ENCODE results near the gene COX4I2.
A peak's percentile ranks its signal among the peaks of the same experiment; 100 is the strongest.
"Not testable (repeated sequence)": the region's sequence is repeated elsewhere in the genome, so short reads cannot be mapped to it uniquely, and the experiment has no call there.

The COX4I2 gene

GRCh38 chr20:31628057-31628456, 9.7 kb upstream of the COX4I2 start:
- H3K27ac Mint-ChIP-seq; H3K9me3 Mint-ChIP-seq; ATAC-seq (replicated peaks); H3K4me3 Mint-ChIP-seq; H3K36me3 Mint-ChIP-seq; DNase-seq; H3K4me1 Mint-ChIP-seq; H3K27me3 Mint-ChIP-seq: not testable (repeated sequence)

GRCh38 chr20:31630187-31630790, 7.4 kb upstream of the COX4I2 start:
- H3K9me3 Mint-ChIP-seq = no peaks in the 10 kb centered on the region
- ATAC-seq (replicated peaks) = peak; percentile 56 to 80

DNA sequence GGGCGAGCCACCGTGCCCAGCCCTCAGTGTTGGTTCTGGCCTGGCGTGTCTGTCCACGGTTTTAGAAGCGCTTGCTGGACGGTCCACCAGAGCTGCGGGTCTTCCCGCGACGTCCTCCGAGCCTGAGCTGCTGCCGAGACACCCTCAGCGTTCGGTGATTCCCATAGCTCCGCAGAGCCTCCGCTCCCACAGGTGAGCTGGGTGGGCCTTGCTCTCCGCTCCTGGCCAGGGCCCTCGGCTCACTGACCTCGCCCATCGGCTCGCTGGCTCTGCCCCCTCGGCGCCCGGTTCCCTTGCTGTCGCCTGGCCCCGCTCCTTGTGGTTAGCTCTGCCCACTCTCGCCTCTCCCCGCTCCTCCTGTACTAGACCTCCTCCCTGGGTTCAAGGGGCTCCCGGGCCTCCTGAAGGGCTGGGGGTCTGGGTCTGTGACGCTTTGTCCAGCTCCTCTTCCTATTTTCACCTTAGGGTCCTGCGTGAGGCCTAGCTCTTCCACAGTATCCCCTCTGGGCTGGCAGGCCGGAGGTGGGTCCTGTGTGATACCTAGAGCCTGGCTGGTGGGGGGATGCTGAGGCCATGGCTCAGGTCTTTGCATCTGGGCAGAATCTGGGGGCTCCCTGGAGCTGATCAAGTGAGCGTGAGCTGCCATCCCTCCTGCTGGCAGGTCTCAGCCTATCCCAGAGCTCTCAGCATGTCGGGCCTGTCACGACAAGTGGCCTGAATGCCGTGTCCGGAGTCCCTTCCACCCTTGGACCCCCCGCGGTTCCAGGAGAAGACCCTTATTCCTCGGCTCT, 5.0 kb upstream of the COX4I2 start:
- H3K9me3 Mint-ChIP-seq = no peaks in the 10 kb centered on the region
- H3K27ac Mint-ChIP-seq = peak overlapping the region; percentile 62
- no peaks in the 10 kb centered on the region for H3K27me3 Mint-ChIP-seq
- H3K4me3 Mint-ChIP-seq = no peak overlapping the region
- H3K4me1 Mint-ChIP-seq = peaks cover 2 to 10% of the 10 kb centered on the region in 2 donors
- DNase-seq (no peak), ATAC-seq (replicated peaks) (no peak)
- H3K36me3 Mint-ChIP-seq = no peaks in the 10 kb centered on the region

More at GRCh38 chr20:31630187-31630790, 7.4 kb upstream of the COX4I2 start:
- no peaks in the 10 kb centered on the region for H3K27me3 Mint-ChIP-seq
- H3K4me1 Mint-ChIP-seq = peaks cover 2 to 10% of the 10 kb centered on the region in 2 donors
- DNase-seq = no peak
- no peak overlapping the region for H3K4me3 Mint-ChIP-seq
- no peak overlapping the region for H3K27ac Mint-ChIP-seq
- H3K36me3 Mint-ChIP-seq = no peaks in the 10 kb centered on the region

GRCh38 chr20:31633339-31633914, 4.3 kb upstream of the COX4I2 start:
- DNase-seq = no peak
- H3K9me3 Mint-ChIP-seq = no peaks in the 10 kb centered on the region
- H3K27me3 Mint-ChIP-seq = no peaks in the 10 kb centered on the region
- H3K27ac Mint-ChIP-seq = no peak overlapping the region
- peaks cover 2 to 15% of the 10 kb centered on the region in 2 donors for H3K4me1 Mint-ChIP-seq
- H3K4me3 Mint-ChIP-seq = no peak overlapping the region
- no peak for ATAC-seq (replicated peaks)
- no peaks in the 10 kb centered on the region for H3K36me3 Mint-ChIP-seq

GRCh38 chr20:31638317-31638716, 605 bp downstream of the COX4I2 start:
- DNase-seq = no peak
- Mint-ChIP-seq H3K27ac (no peak overlapping the region), H3K9me3 (no peaks in the 10 kb centered on the region), H3K4me1 (peaks cover 3 to 11% of the 10 kb centered on the region in 2 donors), H3K4me3 (no peak overlapping the region), H3K36me3 (no peaks in the 10 kb centered on the region), H3K27me3 (peaks cover 6 to 11% of the 10 kb centered on the region in 2 donors)
- no peak for ATAC-seq (replicated peaks)

- no peak for DNase-seq
- no peak overlapping the region for H3K4me3 Mint-ChIP-seq
Observed at GRCh38 chr20:31638816-31639215, 1.1 kb downstream of the COX4I2 start.

DNA sequence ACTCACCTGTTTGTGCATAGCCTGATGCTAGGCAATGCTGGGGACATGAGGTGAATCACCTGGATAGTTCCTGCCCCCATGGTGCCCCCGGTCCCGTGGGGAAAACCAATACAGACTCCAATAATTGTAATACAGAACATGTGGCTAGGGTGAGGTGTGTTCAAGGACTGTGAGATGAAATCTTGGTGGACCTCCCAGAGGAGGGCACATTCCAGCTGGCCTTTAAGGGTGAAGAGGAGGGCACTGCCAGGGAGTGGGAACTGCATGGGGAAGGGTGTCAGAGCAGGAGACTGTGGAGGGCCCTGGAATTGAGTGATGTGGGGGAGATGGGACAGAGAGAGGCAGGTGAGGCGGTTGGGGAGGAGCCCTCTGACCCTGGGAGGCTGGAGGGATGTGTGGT, 2.5 kb downstream of the COX4I2 start:
- DNase-seq (no peak), ATAC-seq (replicated peaks) (no peak)
- Mint-ChIP-seq H3K9me3 (no peaks in the 10 kb centered on the region), H3K4me1 (peaks cover 3 to 11% of the 10 kb centered on the region in 2 donors), H3K4me3 (no peak overlapping the region), H3K27me3 (peaks cover 6 to 11% of the 10 kb centered on the region in 2 donors), H3K27ac (no peak overlapping the region), H3K36me3 (no peaks in the 10 kb centered on the region)

More at GRCh38 chr20:31638816-31639215, 1.1 kb downstream of the COX4I2 start:
- H3K36me3 Mint-ChIP-seq = no peaks in the 10 kb centered on the region
- peaks cover 6 to 11% of the 10 kb centered on the region in 2 donors for H3K27me3 Mint-ChIP-seq
- H3K9me3 Mint-ChIP-seq = no peaks in the 10 kb centered on the region
- ATAC-seq (replicated peaks) = no peak
- H3K4me1 Mint-ChIP-seq = peaks cover 3 to 11% of the 10 kb centered on the region in 2 donors
- no peak overlapping the region for H3K27ac Mint-ChIP-seq

DNA sequence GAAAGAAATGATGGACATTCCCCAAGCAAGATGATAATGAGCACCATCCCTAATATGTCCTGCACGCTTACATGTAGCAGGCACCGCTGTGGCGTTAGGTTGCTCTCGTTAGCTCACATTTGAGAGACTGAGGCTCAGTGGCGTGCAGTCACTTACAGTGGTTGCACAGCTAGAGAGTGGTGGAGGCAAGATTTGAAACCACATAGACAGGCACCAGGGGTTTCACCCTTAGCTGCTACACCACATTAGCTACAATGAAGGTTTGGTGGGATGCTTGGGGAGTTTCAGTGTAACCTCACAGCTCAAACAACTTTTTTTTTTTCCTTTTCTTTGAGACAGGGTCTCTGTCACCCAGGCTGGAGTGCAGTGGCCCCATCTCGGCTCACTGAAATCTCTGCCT, 3.7 kb downstream of the COX4I2 start:
- Mint-ChIP-seq H3K9me3 (no peaks in the 10 kb centered on the region), H3K27me3 (peaks cover 6 to 11% of the 10 kb centered on the region in 2 donors), H3K4me3 (no peak overlapping the region), H3K27ac (no peak overlapping the region), H3K4me1 (peaks cover 3 to 11% of the 10 kb centered on the region in 2 donors), H3K36me3 (no peaks in the 10 kb centered on the region)
- DNase-seq (no peak), ATAC-seq (replicated peaks) (no peak)

DNA sequence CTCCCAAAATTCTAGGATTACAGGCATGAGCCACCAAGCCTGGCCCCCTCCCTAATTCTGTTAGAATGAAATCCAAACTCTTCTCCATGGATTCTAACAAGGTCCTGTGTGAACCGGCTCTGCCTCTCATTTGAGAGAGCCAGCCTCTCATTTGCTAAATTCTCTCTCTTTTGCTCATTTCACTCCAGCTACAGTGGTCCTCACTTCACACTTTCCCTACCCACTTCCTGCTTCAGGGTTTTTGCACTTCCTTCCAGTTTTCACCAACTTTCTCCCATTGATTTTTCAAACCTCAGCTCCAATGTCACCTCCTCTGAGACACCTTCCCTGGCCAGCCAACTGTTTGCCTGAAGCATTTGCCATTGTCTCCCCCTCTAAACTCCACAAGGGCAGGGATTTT, 5.1 kb downstream of the COX4I2 start:
- H3K4me3 Mint-ChIP-seq = no peak overlapping the region
- H3K27ac Mint-ChIP-seq = no peak overlapping the region
- peaks cover 3 to 11% of the 10 kb centered on the region in 2 donors for H3K4me1 Mint-ChIP-seq
- H3K9me3 Mint-ChIP-seq = no peaks in the 10 kb centered on the region
- DNase-seq (no peak), ATAC-seq (replicated peaks) (no peak)
- H3K27me3 Mint-ChIP-seq = peaks cover 6 to 11% of the 10 kb centered on the region in 2 donors
- no peaks in the 10 kb centered on the region for H3K36me3 Mint-ChIP-seq

GRCh38 chr20:31643522-31643921, 5.8 kb downstream of the COX4I2 start:
- Mint-ChIP-seq H3K9me3 (no peaks in the 10 kb centered on the region), H3K4me1 (peaks cover 3 to 6% of the 10 kb centered on the region in 2 donors), H3K4me3 (no peak overlapping the region), H3K27ac (no peak overlapping the region), H3K36me3 (no peaks in the 10 kb centered on the region), H3K27me3 (peaks cover 6 to 11% of the 10 kb centered on the region in 2 donors)
- no peak for ATAC-seq (replicated peaks)
- DNase-seq = no peak

- Mint-ChIP-seq H3K27ac (no peak overlapping the region), H3K4me3 (no peak overlapping the region), H3K4me1 (peaks cover 3 to 7% of the 10 kb centered on the region in 2 donors), H3K36me3 (no peaks in the 10 kb centered on the region), H3K9me3 (no peaks in the 10 kb centered on the region), H3K27me3 (peaks cover 6 to 11% of the 10 kb centered on the region in 2 donors)
- ATAC-seq (replicated peaks) (no peak), DNase-seq (no peak)
Observed at GRCh38 chr20:31644701-31645100, 7.0 kb downstream of the COX4I2 start.

DNA sequence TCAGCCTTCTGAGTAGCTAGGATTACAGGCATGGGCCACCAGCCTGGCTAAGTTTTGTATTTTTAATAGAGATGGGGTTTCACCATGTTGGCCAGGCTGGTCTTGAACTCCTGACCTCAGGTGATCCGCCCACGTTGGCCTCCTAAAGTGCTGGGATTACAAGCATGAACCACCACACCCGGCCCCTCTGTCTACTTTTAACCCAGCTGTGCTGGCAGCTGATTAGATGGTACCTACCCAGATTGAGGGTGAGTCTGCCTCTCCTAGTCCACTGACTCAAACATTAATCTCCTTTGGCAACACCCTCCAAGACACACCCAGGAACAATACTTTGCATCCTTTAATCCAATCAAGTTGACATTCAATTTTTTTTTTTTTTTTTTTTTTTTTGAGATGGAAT, 10.4 kb downstream of the COX4I2 start:
- not testable (repeated sequence) for ATAC-seq (replicated peaks); H3K36me3 Mint-ChIP-seq; DNase-seq; H3K27ac Mint-ChIP-seq; H3K9me3 Mint-ChIP-seq; H3K27me3 Mint-ChIP-seq; H3K4me3 Mint-ChIP-seq
- peaks cover 5 to 18% of the 10 kb centered on the region in 2 donors for H3K4me1 Mint-ChIP-seq

GRCh38 chr20:31652917-31653396, 15.2 kb downstream of the COX4I2 start:
- no peaks in the 10 kb centered on the region for H3K36me3 Mint-ChIP-seq
- no peaks in the 10 kb centered on the region for H3K27me3 Mint-ChIP-seq
- H3K27ac Mint-ChIP-seq = no peak overlapping the region
- no peaks in the 10 kb centered on the region for H3K9me3 Mint-ChIP-seq
- ATAC-seq (replicated peaks) (no peak), DNase-seq (no peak)
- H3K4me3 Mint-ChIP-seq = no peak overlapping the region
- peaks cover 5 to 16% of the 10 kb centered on the region in 2 donors for H3K4me1 Mint-ChIP-seq

GRCh38 chr20:31653561-31653960, 15.8 kb downstream of the COX4I2 start:
- Mint-ChIP-seq H3K4me3 (no peak overlapping the region), H3K36me3 (peaks cover 0 to under 1% of the 10 kb centered on the region in 2 donors), H3K27ac (no peak overlapping the region), H3K9me3 (no peaks in the 10 kb centered on the region), H3K4me1 (peaks cover 5 to 16% of the 10 kb centered on the region in 2 donors), H3K27me3 (no peaks in the 10 kb centered on the region)
- DNase-seq (no peak), ATAC-seq (replicated peaks) (peak in 1 of 2 donors; percentile 23)

Data from stimulated activated naive B cell treated with anti-CD40 and anti-IgM and Interleukin-4, amounts not matched to agents 10 μg/mL and 1 μg/mL and 100 μg/mL, for 72 hours (primary cell).